ENCODE data around the gene PRDM1.

- TF ChIP-seq ZNF274 (IDR thresholded peaks at IDR 0.05; ENCODE audit: low read depth, low read length), result no peak
- no peak for TF ChIP-seq YY1 (IDR thresholded peaks at IDR 0.05; ENCODE audit: insufficient read depth, insufficient read length)
Measured at GRCh38 chr6:106124015-106124414, 37.9 kb downstream of the PRDM1 start.

Data from NT2/D1 (cell line).